SH-SY5Y (cell line): ENCODE measurements around the gene DNAH10.

Experiments
- GATA2 ChIP-seq: IDR thresholded peaks from 2 replicates; pipeline ENCODE4 v1.6.1; 2011; ENCODE audit warnings: mild to moderate bottlenecking, low read depth, low read length
- GATA3 ChIP-seq: IDR thresholded peaks from 2 replicates; pipeline ENCODE4 v1.6.1; 2011; ENCODE audit warnings: low read depth, mild to moderate bottlenecking, low read length, moderate library complexity

DNA sequence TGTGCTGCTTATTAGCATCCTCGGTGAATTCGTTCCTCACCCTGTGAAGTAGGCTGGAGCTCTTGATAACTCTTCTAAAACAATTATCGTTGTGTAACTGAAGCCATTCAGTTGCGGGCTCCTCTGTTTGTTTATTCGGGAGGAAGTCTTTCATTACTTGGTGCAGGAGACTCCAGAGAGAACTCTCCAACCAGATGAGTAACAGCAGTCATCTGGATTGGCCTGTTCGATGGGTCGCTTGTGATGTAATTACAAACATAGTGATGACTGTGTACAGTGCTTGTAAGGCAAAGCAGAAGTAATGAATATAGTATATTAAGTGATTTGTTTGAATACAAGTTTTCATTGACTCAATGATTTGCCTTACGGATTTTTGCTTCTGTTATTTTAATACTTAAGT is 39.1 kb upstream of the DNAH10 start:
- TF ChIP-seq GATA3 (no peak), GATA2 (no peak)
